HuH-7.5 (cell line): ENCODE results near the gene RAC3.

ENCODE experiments used
- DNase-seq: peaks from one replicate; pipeline ENCODE4 v3.0.0; 2011; ENCODE audit warnings: low spot score

Gene RAC3

DNA sequence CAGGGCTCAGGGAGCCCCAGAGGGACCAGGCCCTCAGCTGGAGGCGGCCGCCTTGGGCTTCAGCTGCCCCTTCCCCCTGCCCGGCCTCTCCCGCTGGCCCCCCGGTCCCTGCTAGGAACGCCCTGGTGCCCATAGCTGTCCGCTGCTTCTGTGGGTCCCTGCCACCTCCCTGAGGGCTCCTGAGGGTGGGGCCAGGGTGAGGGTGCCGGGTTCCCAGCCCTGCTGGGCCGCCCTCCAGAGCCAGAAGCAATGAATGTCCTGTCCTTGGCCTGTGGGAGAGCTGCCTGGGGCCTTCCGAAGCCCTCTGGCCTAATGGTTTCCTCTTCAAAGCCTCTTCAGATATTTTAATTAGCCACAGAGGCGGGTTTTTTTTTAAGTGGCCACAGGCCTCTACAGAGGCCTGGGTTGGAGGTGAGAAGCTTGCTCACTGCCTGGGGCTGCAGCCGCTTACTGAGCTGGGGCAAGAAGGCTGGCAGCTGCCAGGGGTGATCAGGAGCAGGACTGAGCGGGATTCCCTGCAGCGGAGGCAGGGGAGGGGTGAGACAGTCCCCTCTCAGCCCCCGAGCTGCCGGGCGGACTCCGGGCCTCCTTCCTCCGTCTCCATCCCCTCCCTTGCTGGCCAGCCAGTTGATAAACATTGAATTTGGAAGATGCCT lies 18.7 kb upstream of the RAC3 start:
- DNase-seq, result no peak

DNA sequence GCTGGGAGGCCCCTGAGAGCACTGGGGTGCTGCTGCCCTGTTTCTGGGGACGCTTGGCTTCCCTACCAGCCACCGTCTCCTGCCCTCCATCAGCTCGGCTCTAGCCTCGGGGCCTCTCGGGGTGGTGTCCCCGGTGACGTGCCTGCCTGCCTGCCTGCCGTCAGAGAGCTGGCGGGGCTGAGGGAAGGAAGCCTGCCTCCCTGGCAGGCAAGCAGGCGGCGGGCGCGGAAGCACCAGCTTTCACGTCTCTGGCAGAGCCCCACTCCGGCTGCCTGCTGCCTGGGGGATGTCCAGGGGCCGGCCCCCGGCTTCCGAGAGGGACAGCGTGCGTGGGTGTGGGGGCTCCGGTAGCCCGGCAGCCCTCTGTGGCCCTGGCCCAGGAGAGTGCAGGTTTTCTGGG lies 18.1 kb upstream of the RAC3 start:
- no peak for DNase-seq

DNA sequence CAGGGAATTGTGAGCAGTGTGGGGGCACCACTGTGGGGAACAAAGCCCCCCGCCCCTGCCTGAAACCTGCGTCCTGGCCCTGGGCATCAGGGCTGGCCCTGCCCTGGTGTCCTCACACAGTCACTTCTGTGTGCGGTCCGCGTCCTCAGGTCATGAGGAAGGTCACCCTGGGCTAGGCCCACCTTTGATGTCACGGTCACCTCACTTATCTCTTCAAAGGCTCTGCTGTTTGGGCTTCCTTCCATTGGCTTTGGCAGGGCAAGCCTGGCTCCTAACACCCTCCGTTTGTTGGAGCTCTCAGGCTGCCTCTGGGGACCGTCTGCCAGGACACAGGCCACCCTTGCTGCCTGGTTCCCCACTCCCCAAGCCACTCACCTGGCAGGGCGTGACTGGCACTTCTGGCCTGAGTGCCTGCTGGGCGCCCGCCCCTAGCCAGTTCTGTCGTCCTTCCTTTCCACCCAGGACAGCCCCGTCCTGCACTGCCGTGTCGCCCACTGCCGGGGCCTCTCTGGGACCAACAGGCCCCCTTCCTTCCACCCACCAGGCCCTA lies 17.6 kb upstream of the RAC3 start:
- DNase-seq, result no peak

DNA sequence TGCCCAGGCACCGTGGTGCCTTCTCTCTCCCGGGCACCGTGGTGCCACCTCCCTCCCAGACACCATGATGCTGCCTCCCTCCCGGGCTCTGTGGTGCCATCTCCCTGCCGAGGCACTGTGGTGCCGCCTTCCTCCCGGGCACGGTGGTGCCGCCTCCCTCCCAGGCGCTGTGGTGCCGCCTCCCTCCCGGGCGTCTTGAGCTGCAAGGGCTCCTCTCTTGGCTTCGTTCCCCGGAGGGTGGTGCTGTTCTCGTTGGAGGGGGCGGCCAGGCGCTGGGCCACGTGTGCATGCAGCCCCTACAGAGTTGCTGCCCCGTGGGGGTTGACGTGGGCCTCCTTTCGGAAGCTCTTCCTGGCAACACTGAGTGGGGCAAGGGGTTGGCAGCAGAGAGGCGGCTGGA lies 17.0 kb upstream of the RAC3 start:
- no peak for DNase-seq

- no peak for DNase-seq
Observed at GRCh38 chr17:82014971-82015310, 16.5 kb upstream of the RAC3 start.

- no peak for DNase-seq
Observed at GRCh38 chr17:82015311-82015971, 16.0 kb upstream of the RAC3 start.

- no peak for DNase-seq
Observed at GRCh38 chr17:82016061-82016874, 15.2 kb upstream of the RAC3 start.

- DNase-seq, result no peak
Observed at GRCh38 chr17:82016875-82017459, 14.5 kb upstream of the RAC3 start.

GRCh38 chr17:82017612-82018151 lies 13.8 kb upstream of the RAC3 start:
- no peak for DNase-seq

GRCh38 chr17:82018152-82018988 lies 13.1 kb upstream of the RAC3 start:
- no peak for DNase-seq

GRCh38 chr17:82018989-82019689 lies 12.3 kb upstream of the RAC3 start:
- no peak for DNase-seq

- peak; percentile 92 for DNase-seq
Observed at GRCh38 chr17:82019690-82020571, 11.5 kb upstream of the RAC3 start.

DNA sequence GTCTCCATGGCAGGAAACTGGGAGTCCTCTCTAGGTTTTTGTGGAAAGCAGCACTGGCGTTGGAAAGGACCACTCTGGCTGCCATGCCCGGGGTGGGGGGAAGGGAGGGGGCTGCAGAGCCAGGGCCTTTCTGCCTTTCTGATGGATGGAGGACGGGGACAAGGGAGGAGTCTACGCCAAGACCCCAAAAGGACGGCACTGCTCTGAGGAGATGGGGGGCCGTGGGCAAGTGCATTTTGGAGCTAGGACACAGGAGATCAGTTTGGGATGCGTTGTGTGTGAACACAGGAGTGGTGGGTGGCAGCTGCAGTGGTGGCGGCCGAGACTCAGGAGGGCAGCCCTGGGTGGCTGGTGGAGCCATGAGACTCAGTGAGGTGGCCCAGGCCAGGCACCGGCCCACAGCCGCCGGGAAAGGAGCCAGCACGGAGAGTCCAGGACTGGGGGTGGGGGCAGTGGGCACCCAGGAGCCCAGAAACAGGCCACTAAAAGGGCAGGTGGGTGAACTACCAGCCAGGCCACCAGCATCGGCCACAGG lies 10.8 kb upstream of the RAC3 start:
- no peak for DNase-seq

GRCh38 chr17:82021107-82021899 lies 10.2 kb upstream of the RAC3 start:
- DNase-seq, result peak; percentile 68

DNA sequence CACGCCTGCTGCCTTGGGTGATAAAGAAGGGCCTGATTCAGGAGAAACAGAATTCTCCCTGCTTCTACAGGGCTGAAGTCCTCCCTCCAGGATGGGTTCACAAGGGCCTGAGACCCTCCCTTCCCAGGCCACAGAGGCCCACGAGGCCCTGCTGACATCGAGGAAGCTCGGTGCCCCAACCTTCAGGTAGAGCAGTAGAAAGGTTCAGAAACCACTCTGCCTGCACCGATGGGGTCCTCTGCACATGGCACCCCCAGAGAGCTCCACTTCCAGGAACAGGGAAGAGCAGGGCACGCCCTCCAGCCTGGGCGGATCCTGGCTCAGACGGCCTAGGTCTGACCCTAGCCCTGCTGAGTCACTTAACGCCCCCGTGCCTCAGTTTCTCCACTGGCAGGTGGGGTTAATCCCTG lies 9.6 kb upstream of the RAC3 start:
- DNase-seq, result no peak

GRCh38 chr17:82022310-82022980 lies 9.0 kb upstream of the RAC3 start, which contains the start of gene CENPX:
Gene CENPX, minus strand, starts transcription at chr17:82022878. Its CDS starts 17 bp downstream, at chr17:82022861.
- DNase-seq, result no peak

DNA sequence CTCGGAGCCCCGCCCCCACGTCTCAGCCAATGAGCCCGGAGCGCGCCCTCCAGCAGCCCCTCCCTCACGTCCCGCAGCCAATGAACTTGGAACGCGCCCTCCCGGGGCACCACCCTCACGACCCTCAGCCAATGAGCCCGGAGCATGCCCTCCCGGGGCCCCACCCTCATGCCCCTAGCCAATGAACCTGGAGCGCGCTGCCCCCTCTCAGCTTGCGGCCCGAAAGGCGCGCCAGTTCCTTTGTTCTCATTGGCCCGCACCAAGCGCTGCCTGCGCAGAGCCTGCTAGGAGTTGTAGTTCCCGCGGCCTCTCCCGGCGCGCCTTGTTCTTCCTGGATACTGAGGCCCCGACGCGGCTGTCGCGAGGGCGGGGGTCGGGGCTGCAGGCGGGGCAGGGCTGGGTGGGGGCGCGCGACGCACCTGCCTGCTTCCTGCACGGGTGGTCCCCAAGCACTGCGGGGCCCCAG lies 8.5 kb upstream of the RAC3 start, which contains the start of gene LRRC45:
LRRC45 (plus strand) TSS at position 325 of the 466 bp plus-strand sequence. CDS start 339 bp downstream, outside the sequence.
- peak; percentile 99 for DNase-seq
